ACC112 (cell line): ENCODE results near the gene CCDC83.
"Not testable (repeated sequence)": the region's sequence is repeated elsewhere in the genome, so short reads cannot be mapped to it uniquely, and the experiment has no call there.

ENCODE experiments used
- H2AFZ ChIP-seq: fragments of 200-600 bp; sonication (generic); one replicate; pipeline ENCODE4 v1.6.0; 2017; ENCODE audit warnings: antibody characterized with exemption, low read length; ENCODE audit not compliant: unreplicated experiment
- H3K27ac ChIP-seq: fragments of 200-600 bp; sonication (generic); 2 replicates; pipeline ENCODE4 v1.5.1; 2014; ENCODE audit warnings: low read depth, mild to moderate bottlenecking, antibody characterized with exemption, low read length, moderate library complexity
- H3K27me3 ChIP-seq: fragments of 200-600 bp; sonication (generic); 2 replicates; pipeline ENCODE4 v1.6.1; 2014; ENCODE audit warnings: mild to moderate bottlenecking, antibody characterized with exemption, low read length, moderate library complexity, mixed read lengths; ENCODE audit not compliant: insufficient read depth
- H3K36me3 ChIP-seq: fragments of 200-600 bp; sonication (generic); 2 replicates; pipeline ENCODE4 v1.6.1; 2016; ENCODE audit warnings: mild to moderate bottlenecking, antibody characterized with exemption, low read length, moderate library complexity, mixed read lengths; ENCODE audit not compliant: insufficient read depth
- H3K4me1 ChIP-seq: fragments of 200-600 bp; sonication (generic); one replicate; pipeline ENCODE4 v1.6.1; 2016; ENCODE audit warnings: low read length, mixed read lengths; ENCODE audit not compliant: insufficient read depth, unreplicated experiment, control insufficient read depth
- H3K4me3 ChIP-seq: fragments of 200-600 bp; sonication (generic); 2 replicates; pipeline ENCODE4 v1.5.1; 2014; ENCODE audit warnings: mild to moderate bottlenecking, low read depth, low read length
- H3K79me2 ChIP-seq: fragments of 200-600 bp; sonication (generic); one replicate; pipeline ENCODE4 v1.6.0; 2016; ENCODE audit warnings: low read length; ENCODE audit not compliant: control insufficient read depth, unreplicated experiment, insufficient read depth

CCDC83 gene

GRCh38 chr11:85854557-85855340, 434 bp upstream of the CCDC83 start:
- no peaks in the 10 kb centered on the region for H3K79me2 ChIP-seq
- H3K4me1 ChIP-seq: peaks cover 7% of the 10 kb centered on the region
- peaks cover 7% of the 10 kb centered on the region for H3K36me3 ChIP-seq
- H3K4me3 ChIP-seq: peak overlapping the region; percentile 78
- peak overlapping the region; percentile 95 for H2AFZ ChIP-seq
- H3K27me3 ChIP-seq: no peaks in the 10 kb centered on the region
- peak overlapping the region; percentile 8; the same call in 1 of the 2 replicates for H3K27ac ChIP-seq

GRCh38 chr11:85857098-85857497, 1.9 kb downstream of the CCDC83 start:
- Histone ChIP-seq H3K4me1 (peaks cover 7% of the 10 kb centered on the region), H3K4me3 (no peak overlapping the region), H3K27me3 (no peaks in the 10 kb centered on the region), H3K79me2 (no peaks in the 10 kb centered on the region), H3K36me3 (no peaks in the 10 kb centered on the region), H2AFZ (no peak overlapping the region), H3K27ac (no peak overlapping the region)

GRCh38 chr11:85859541-85859940, 4.4 kb downstream of the CCDC83 start:
- H3K27ac ChIP-seq, H3K4me3 ChIP-seq, H3K4me1 ChIP-seq, H3K36me3 ChIP-seq, H2AFZ ChIP-seq, H3K27me3 ChIP-seq, H3K79me2 ChIP-seq: not testable (repeated sequence)

- no peak overlapping the region for H3K4me3 ChIP-seq
- no peaks in the 10 kb centered on the region for H3K79me2 ChIP-seq
- H3K4me1 ChIP-seq: peaks cover 7% of the 10 kb centered on the region
- no peak overlapping the region for H3K27ac ChIP-seq
- H2AFZ ChIP-seq: no peak overlapping the region
- no peaks in the 10 kb centered on the region for H3K36me3 ChIP-seq
- no peaks in the 10 kb centered on the region for H3K27me3 ChIP-seq
These were observed 8.7 kb downstream of the CCDC83 start for GRCh38 chr11:85863855-85864254.

- Histone ChIP-seq H3K79me2 (no peaks in the 10 kb centered on the region), H3K27ac (no peak overlapping the region), H3K4me1 (peaks cover 7% of the 10 kb centered on the region)
These were observed 11.1 kb downstream of the CCDC83 start for GRCh38 chr11:85866137-85866827.

GRCh38 chr11:85867751-85868150, 12.6 kb downstream of the CCDC83 start:
- H3K4me1 ChIP-seq: peaks cover 7% of the 10 kb centered on the region
- H3K79me2 ChIP-seq: no peaks in the 10 kb centered on the region
- peak overlapping the region; percentile 29 for H2AFZ ChIP-seq
- H3K4me3 ChIP-seq: no peak overlapping the region
- no peaks in the 10 kb centered on the region for H3K27me3 ChIP-seq
- H3K36me3 ChIP-seq: no peaks in the 10 kb centered on the region
- H3K27ac ChIP-seq: no peak overlapping the region

More at GRCh38 chr11:85866137-85866827, 11.1 kb downstream of the CCDC83 start:
- Histone ChIP-seq H3K27me3 (no peaks in the 10 kb centered on the region), H3K36me3 (no peaks in the 10 kb centered on the region), H3K4me3 (no peak overlapping the region), H2AFZ (no peak overlapping the region)

GRCh38 chr11:85869781-85870180, 14.6 kb downstream of the CCDC83 start:
- Histone ChIP-seq H3K27ac (no peak overlapping the region), H3K4me1 (peaks cover 16% of the 10 kb centered on the region), H3K79me2 (no peaks in the 10 kb centered on the region), H3K4me3 (no peak overlapping the region), H2AFZ (no peak overlapping the region), H3K36me3 (no peaks in the 10 kb centered on the region), H3K27me3 (no peaks in the 10 kb centered on the region)

GRCh38 chr11:85874265-85874664, 19.1 kb downstream of the CCDC83 start:
- Histone ChIP-seq H3K4me3 (no peak overlapping the region), H2AFZ (peak overlapping the region; percentile 34), H3K36me3 (no peaks in the 10 kb centered on the region), H3K79me2 (no peaks in the 10 kb centered on the region), H3K27me3 (no peaks in the 10 kb centered on the region), H3K27ac (no peak overlapping the region), H3K4me1 (peaks cover 21% of the 10 kb centered on the region)

- H3K79me2 ChIP-seq: no peaks in the 10 kb centered on the region
- H3K27ac ChIP-seq: peak overlapping the region; percentile 33; the same call in 1 of the 2 replicates
- peak overlapping the region; percentile 55 for H2AFZ ChIP-seq
- no peak overlapping the region for H3K4me3 ChIP-seq
- H3K27me3 ChIP-seq: no peaks in the 10 kb centered on the region
- H3K4me1 ChIP-seq: peaks cover 21% of the 10 kb centered on the region
- H3K36me3 ChIP-seq: no peaks in the 10 kb centered on the region
These were observed 20.3 kb downstream of the CCDC83 start for GRCh38 chr11:85875505-85875904.

- peaks cover 7% of the 10 kb centered on the region for H3K4me1 ChIP-seq
- H3K79me2 ChIP-seq: no peaks in the 10 kb centered on the region
- no peaks in the 10 kb centered on the region for H3K36me3 ChIP-seq
- H2AFZ ChIP-seq: no peak overlapping the region
- no peak overlapping the region for H3K27ac ChIP-seq
- H3K4me3 ChIP-seq: no peak overlapping the region
- H3K27me3 ChIP-seq: no peaks in the 10 kb centered on the region
These were observed 29.4 kb downstream of the CCDC83 start for GRCh38 chr11:85884581-85885021.
